Brain microvascular endothelial cell (primary cell): Measurements from ENCODE around the gene MGST3.
"Not testable (repeated sequence)": the region's sequence is repeated elsewhere in the genome, so short reads cannot be mapped to it uniquely, and the experiment has no call there.

Experiments used
- DNase-seq: peaks from one replicate; pipeline ENCODE4 v3.0.0-alpha.2; 2020
- H3K27ac ChIP-seq: fragments of 250-450 bp; sonication (Bioruptor Pico); 2 replicates; pipeline ENCODE4 v1.5.1; 2020; ENCODE audit warnings: mild to moderate bottlenecking, moderate library complexity
- H3K27me3 ChIP-seq: fragments of 250-450 bp; sonication (Bioruptor Pico); replicated peaks from 2 replicates; pipeline ENCODE4 v1.5.1; 2020; ENCODE audit warnings: mild to moderate bottlenecking
- H3K36me3 ChIP-seq: fragments of 250-450 bp; sonication (Bioruptor Pico); replicated peaks from 2 replicates; pipeline ENCODE4 v1.5.1; 2020; ENCODE audit warnings: mild to moderate bottlenecking
- H3K4me3 ChIP-seq: 2 replicates; pipeline ENCODE4 v1.5.1; 2011; ENCODE audit warnings: low read depth, mild to moderate bottlenecking, control low read depth, low read length, moderate library complexity
- CTCF ChIP-seq: IDR thresholded peaks from 2 replicates; pipeline ENCODE4 v1.5.1; 2011; ENCODE audit warnings: low read depth, mild to moderate bottlenecking, moderate library complexity, low read length, control low read depth, inconsistent platforms; ENCODE audit errors: missing control alignments
- in situ Hi-C: cut with HindIII; loops from 2 replicates; pipeline ENCODE4 v1.10.0; 2017; ENCODE audit warnings: low sequenced_read_pairs, low pct_ligation_motif_present

Gene MGST3

DNA sequence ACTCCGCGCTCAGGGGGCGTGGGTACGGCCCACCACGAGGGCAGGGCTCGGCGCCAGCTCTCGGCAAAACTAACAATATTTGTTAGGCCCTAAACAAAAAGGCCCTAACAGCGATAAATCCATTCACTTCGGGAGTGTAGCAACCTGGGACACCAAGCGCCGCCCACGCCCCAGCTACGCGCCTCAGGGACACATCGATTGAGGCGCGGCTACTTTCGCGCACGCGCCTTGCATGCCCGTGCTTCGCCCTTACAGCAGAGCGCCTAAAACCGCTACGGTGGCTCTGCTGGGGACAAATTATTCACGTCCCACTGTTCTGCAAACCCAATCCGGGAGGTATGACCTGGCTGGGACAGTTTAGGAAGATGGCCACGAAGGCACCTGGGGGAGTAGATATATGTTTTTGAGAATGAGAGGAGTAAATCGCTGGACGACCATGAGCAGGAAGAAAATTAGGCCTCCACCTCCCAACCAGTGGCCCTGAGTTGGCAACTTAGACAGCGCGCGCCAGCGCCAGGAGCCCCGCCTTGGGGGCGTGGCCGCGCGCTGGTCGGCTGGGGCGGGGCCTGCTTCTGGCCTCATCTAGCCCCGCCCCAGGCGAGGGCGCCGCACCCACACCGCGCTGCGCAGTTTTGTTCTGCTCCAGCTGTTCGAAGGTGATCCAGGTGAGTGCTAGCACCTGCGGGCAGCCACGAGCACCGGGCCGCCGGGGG lies at the start of gene MGST3:
Gene MGST3, plus strand, starts transcription at position 606 of the 713 bp plus-strand sequence. CDS start 18,614 bp downstream, outside the sequence.
- peak within 1 kb of the TSS; percentile 83 for H3K27ac ChIP-seq
- no peaks in the 10 kb centered on the region for H3K36me3 ChIP-seq
- DNase-seq = peak; percentile 86
- peak within 1 kb of the TSS; percentile 97 for H3K4me3 ChIP-seq
- no peak for TF ChIP-seq CTCF
- no peaks in the 10 kb centered on the region for H3K27me3 ChIP-seq
- in situ Hi-C loops = no loop called here

- Histone ChIP-seq H3K36me3 (no peaks in the 10 kb centered on the region), H3K27ac (no peak overlapping the region), H3K27me3 (peaks cover 21% of the 10 kb centered on the region), H3K4me3 (no peak overlapping the region)
- no peak for DNase-seq
- TF ChIP-seq CTCF = no peak
- in situ Hi-C loops = loop anchor here (25.0 kb wide), 1 partner anchor 195 kb away; no protein-coding TSS in a partner anchor
These were observed 49.1 kb upstream of the MGST3 start for GRCh38 chr1:165581926-165582325.

DNA sequence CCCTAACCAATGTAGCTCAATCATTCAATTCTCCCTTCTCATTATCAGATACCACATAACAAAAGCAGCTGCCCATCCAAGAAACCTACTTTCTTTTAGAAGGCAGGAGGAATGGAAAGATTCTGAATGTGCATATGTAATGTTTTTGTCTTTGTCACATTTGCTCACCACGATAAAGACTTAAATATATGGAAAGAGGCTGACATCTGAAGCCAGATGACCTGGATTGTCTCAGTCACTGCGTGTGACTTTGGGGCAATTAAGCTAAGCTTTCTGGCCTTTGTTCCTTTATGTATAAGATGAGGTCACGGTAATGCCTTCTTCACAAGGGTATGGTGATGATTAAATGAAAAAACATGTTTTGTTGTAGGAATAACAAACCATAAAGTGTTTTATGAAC lies 44.6 kb upstream of the MGST3 start:
- Histone ChIP-seq H3K27me3 (peaks cover 42% of the 10 kb centered on the region), H3K27ac (no peak overlapping the region), H3K36me3 (no peaks in the 10 kb centered on the region), H3K4me3 (no peak overlapping the region)
- in situ Hi-C loops = loop anchor here (25.0 kb wide), 1 partner anchor 199 kb away; no protein-coding TSS in a partner anchor
- DNase-seq = no peak
- no peak for TF ChIP-seq CTCF

GRCh38 chr1:165591391-165591790 lies 39.6 kb upstream of the MGST3 start:
- H3K27ac ChIP-seq, DNase-seq, H3K4me3 ChIP-seq, H3K36me3 ChIP-seq: not testable (repeated sequence)
- H3K27me3 ChIP-seq = peaks cover 45% of the 10 kb centered on the region
- in situ Hi-C loops = loop anchor here (25.0 kb wide), 1 partner anchor 204 kb away; no protein-coding TSS in a partner anchor

DNA sequence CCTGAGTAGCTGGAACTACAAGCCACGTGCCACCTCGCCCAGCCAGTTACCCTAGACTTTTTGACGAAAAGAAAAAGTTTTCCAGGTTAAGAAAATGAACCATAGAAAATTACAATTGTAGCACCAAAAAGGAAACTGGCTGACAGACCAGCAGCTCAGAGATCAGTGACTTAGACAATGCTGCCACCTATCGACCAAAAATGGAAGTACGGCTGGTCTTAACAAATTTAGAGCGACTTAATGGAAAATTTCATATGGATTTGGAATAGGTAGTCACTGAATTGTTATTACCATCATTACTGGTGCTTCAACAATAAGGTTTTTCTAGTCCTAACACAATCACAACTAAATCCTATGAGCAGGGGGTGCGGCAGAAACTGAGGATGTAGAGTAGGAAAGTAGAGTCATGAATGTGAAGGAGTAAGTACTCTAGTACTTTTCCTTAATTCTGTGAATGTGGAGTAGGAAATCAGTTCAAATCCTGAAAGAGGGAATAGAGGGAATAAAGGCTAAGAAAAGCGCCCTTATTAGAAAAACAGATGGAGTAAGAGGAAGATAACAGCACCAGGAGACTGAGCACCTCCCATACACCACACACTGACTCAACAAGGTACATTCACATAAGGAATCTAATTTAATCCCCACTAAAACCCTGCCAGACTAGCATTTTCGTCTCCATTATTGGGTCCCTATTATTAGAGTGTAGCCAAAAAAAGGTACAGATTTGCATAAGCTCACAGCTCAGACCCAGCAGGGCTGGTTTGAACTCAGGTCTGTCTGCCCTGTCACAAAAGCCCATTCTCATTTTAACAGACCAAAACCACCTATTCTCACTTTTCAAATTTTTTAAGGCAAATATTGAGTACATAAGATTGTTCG lies 37.9 kb upstream of the MGST3 start:
- no peak overlapping the region for H3K4me3 ChIP-seq
- peaks cover 39% of the 10 kb centered on the region for H3K27me3 ChIP-seq
- peak; percentile 86 for TF ChIP-seq CTCF
- in situ Hi-C loops = loop anchor here (25.0 kb wide), 1 partner anchor 206 kb away; no protein-coding TSS in a partner anchor
- no peaks in the 10 kb centered on the region for H3K36me3 ChIP-seq
- DNase-seq = peak; percentile 84
- H3K27ac ChIP-seq = no peak overlapping the region

GRCh38 chr1:165595246-165595938 lies 35.6 kb upstream of the MGST3 start:
- in situ Hi-C loops = loop anchor here (25.0 kb wide), 1 partner anchor 208 kb away; no protein-coding TSS in a partner anchor
- H3K27ac ChIP-seq = no peak overlapping the region
- no peak overlapping the region for H3K4me3 ChIP-seq
- peak; percentile 4 for DNase-seq
- no peaks in the 10 kb centered on the region for H3K36me3 ChIP-seq
- TF ChIP-seq CTCF = no peak
- peaks cover 20% of the 10 kb centered on the region for H3K27me3 ChIP-seq
